HG02870 (cell line): ENCODE results near the gene EQTN.
A peak's percentile ranks its signal among the peaks of the same experiment; 100 is the strongest.

Source experiments
- ATAC-seq: cut with Tn5 transposase; IDR thresholded peaks from one replicate; pipeline ENCODE4 v1.9.1; 2021; ENCODE audit warnings: mild to moderate bottlenecking, moderate library complexity; ENCODE audit not compliant: unreplicated experiment

Gene EQTN

DNA sequence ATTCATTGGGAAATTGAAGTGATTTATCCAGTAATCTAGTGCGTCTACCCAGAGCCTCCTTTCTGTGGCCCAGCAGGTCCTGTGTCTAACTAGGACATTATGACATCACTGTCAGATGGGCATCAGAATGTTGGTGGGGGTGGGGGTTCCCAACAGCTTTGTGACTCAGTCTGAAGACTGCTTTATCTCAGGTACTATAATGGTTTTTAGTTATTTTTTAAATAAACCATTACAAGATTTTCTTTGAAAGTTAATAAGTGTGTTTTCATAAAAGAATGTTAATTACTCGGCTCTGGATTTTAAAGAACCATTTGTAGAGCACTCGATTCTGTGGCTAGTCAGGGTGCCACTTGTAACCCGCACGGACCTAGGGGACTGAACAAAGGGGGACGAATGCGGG is at the start of gene EQTN:
Gene EQTN, minus strand, starts transcription at position 101 of the 400 bp plus-strand sequence. Its CDS starts 95 bp downstream, at position 6.
- no peak for ATAC-seq

DNA sequence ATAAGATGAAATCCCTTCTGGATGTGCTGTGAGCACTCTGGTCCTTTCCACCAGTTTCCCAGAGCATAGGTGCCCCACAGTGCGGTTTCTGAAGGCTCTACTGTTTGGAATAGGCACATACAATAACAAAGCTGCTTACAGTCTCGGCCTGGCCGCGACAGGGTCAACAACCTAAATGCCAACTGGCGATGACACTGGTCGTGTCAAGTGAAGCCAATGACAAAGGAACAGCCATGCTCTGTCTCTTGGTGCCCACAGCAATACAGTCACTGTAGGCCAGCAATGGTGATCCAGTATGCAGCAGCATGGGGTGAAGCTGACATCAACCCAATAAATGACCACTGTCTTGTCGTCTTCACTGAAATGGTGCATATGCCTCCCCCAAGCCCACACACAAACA is 47.8 kb upstream of the EQTN start:
- ATAC-seq = no peak

DNA sequence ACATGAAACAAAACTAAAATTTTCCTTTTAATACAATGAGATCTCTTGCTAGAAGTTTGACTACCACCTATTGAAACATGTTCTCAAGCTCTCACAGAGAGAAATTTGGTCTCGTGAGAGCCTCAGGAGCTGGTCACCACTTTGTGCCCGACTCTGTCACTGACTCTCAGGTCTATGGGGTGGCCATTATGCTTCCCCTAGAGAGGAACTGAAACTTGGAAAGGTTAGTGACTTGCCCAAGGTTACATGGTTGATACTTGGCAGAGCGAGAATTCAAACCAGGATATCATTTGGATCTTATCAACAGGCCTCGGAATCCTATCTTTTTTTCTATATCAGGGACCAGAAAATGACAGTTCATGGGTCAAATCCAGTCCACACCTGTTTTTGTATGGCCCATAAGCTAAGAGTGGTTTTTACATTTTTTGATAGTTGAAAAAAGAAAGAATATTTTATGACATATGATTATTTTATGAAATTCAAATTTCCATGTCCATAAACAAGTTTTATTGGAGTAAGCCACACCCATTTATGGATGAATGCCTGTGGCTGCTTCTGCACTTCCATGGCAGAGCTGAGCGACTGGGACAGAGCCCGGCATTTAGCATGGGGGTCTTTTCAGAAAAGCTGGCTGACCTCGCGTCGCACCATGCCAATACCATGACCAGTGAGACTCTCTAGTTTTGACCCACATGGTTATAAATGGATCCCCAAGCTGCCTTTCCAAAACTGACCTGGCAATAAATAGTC is 44.8 kb upstream of the EQTN start:
- no peak for ATAC-seq

DNA sequence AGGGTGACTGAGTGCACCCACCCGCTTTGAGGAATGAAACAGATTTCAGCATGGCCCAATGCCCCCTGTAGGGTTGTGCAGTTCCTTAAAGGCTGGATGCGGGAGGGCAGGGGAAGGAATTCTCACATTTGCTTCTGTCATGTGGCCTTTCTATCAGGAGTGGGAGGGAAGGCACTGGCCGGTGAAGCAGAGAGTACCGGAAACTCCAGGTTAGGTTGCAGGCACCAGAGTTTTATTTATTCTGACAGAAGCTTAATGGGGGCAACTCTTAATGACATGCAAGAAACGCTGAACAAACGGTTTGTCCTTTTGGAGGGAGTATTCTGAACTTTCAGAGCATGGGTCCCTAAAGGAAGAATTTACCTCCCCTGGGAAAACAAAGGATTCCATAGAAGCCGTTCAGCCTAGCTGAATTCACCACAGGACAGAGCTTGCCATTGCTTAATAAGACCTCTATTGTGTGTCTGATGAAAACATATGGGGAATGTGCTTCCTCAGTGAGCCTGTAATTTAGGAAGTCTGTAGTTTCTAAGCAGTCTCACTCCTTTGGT is 44.1 kb upstream of the EQTN start:
- no peak for ATAC-seq

DNA sequence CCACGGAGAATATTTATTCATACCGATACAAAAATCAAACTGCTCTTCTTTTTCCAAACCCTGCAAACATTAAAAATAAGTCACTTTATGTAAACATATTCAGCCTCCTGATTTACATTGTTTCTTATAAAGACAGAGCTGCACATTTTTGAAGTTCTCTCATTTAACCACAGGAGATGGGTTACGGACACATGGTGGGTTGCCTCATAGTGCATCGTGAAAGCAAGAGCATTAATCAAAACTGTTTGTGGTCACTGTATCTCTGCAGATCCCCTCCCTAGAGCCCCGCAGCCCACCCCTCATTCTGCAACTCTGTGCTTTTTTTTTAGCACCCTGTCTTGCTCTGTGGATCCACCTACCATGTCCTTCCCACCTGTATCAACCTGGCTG is 43.3 kb upstream of the EQTN start:
- ATAC-seq = no peak

DNA sequence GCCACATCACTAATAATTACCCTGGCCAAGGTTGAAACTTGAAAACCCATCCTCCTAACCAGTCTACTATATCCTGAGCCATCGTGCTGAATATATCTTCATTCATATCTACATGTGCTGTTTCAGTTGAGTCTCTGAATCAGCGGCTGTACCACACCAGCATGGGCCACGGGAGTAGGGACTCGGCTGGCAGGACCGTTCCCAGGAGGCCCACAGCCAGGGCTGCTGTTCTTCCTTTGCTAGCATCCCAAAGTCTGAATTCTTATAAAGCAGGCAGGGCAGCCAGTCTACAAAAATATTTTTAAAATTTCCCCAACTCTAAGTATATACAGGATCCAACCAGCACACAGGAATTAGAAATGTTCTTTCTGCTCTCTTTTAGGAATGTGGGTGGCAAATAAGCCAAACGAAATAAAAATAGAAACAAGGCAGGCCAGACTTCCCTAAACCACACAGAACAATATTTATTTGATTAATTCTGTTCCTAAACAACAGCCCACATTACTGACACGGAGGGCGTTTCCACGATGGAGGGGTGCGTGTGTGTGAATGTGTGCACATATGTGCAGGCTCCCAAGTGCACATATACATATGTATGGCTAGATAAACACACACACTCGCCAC is 42.8 kb upstream of the EQTN start:
- ATAC-seq = no peak

DNA sequence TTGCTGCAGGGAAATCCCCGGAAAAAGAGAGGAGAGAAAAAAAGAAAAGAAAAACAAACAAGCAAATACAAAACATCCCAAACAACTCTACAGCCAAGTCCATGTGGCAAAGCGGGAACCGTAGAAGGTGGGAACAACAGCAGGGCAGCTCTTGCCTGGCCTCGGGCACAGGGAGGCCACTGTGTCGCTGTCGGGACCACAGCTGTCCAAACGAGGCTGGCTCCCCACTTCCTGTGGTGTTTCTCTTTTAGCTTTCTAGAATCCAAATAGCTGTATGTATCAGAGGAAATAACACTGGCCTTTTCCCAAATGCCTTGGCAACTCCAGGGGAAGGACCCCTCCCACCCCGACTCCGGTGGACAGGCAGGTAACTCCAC is 41.6 kb upstream of the EQTN start:
- no peak for ATAC-seq

DNA sequence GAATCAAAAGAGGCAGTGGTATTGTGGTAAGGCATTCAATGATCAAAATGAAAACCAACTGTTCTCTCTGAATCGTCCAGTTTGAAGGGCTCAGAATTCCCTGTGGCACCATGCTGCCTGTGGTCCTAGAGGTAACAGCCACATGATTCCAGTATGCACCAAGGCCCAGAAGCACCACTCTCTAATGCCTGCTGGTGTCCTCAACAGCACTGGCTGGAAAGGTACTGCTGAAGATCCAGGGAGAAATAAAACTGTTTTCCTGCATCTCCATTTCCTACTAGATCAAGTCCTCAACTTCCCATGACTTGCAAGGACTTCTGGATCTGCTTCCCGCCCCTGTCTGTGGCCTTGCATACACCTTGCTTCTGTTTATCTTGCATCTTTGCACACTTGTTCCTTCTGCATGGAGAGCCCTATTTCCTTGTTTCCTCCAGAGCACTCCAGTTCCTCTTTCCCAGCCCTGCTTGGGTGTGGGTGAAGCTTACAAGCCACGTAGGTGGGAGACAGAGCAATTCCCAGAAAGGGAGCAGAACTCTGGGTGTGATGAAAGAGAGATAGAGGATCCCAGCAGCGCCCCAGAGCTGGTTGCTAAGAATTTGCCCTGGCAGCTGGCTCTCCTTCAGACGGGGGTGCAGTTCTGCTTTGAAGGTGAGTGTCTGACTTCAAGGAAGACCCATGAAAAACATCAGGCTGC is 41.0 kb upstream of the EQTN start:
- no peak for ATAC-seq

DNA sequence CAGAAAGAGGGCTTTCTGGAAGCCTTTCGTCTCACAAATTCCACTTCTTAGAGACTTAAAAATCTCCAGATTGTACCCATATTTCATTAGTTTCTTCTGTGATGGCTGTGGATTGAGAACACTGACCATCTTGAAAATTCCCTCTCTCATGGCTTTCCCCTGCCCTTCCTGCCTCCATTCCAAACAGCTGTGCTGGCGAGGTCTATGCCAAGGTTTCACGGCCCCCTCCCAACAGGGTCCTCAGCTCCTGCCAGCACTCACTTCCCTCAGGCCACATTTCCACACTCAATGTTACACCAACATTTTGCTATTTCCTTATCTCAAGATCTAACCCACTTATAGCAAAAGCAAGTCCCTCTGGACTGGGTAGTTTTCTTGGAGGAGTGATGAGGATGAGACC is 40.3 kb upstream of the EQTN start:
- ATAC-seq = no peak

DNA sequence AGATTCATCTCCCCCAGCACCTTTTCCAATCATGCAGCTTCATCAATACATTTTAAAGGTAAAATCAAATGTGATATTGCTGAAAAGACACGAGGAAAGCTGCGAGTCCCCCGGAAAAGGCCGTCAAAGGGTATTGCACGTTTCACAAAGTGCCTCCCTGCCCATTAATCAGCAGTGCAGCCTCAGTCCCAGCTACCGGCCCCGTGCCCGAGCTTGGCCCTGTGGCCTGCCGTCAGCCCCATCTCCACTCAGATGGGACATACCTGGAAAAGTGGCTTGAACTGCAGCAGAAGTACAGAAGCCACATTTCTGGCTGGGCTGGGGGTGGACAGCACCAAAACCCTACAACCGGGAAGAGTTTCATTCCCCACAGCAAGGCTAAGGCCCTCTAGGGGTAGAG is 39.9 kb upstream of the EQTN start:
- ATAC-seq = no peak

DNA sequence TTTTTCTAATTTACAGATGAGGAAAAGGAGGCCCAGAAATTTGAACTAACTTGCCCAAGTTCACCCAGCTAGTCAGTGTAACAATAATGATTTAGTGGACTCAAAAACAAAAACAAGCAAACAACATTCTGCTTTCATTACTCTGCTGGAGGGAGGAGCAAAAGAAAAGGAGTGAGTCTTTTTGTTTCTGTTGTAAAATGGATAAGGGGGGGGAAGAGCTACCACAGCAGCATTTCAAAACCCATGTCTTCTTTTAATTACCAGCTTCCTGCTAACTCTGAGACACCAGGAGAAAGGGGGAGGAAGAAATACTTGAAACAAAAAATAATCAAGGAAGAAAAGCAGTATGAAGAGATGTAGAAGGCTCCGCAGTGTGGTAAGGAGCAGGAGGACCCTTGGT is 39.2 kb upstream of the EQTN start:
- ATAC-seq = no peak

DNA sequence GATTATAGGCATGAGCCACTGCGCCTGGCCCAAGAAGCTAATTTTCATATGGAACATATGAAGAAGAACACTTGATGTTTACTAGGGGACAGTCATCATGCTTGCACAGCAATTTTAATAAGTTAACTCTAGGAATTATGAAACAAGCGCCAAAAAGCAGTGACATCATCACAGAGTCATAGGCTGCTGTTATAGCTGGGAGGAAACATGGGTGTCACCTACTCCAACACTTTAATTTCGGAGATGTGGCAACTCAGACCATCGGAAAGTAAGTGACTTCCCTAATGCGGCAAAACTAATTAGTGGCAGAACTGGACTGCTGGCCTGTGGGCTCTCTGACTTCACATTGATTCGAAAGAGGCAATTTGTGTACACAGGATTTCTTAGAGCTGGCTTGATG is 38.1 kb upstream of the EQTN start:
- ATAC-seq = no peak

DNA sequence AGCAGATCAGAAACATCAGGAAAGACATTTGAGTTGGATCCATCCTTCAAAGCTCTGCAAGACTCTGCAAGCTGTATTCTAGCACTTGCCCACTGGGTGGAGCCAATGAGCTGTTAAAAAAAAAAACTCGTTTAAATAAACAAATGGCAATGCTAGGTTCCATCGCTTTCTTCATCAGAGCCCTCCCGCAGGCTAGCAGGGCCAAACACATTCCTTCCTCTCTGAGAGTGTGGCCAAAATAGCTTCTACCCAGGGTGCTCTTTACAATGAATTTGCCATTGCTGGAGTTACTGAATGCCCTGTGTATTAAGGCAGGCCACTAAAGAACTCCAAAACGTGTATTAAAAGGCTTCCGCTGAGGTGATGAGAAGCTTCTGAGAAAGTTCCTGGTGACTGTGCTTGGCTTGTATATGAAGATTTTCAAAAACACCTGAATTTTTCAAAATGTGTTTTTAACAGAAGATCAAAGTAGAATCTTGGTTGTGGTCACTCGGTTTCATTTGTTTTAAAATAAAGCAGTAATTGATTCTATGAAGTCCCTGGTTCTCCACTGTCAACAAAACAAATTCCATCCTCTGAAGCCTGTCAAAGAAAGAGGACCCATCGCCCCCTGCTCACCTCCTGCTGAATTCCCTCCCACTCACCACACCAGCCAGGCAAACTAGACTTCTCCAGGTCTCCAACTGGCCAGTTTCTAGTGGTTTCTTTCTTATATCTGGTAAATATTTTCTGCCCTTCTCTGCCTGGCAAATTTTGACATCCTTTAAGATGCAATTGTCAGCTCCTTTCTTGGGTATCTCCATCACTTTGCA is 36.5 kb upstream of the EQTN start:
- ATAC-seq = peak; percentile 68

DNA sequence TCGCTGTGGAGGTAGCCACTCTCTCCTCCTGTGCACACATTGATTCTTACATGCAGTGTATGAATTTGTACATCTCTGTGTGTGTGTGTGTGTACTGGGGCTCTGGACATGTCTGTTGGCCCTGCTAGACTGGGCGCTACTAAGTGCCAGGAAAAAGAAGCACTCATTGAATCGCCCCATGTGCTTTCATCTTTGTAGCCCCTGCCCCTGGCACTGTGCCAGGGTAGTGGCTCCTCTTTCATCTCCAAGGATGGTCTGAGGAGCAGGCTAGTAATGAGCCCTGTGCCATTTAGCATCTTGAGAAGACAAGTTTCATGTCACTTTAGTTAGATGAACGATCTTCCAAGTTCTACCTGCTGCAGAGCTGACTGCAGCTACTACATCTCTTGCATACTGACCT is 34.4 kb upstream of the EQTN start:
- ATAC-seq = no peak

DNA sequence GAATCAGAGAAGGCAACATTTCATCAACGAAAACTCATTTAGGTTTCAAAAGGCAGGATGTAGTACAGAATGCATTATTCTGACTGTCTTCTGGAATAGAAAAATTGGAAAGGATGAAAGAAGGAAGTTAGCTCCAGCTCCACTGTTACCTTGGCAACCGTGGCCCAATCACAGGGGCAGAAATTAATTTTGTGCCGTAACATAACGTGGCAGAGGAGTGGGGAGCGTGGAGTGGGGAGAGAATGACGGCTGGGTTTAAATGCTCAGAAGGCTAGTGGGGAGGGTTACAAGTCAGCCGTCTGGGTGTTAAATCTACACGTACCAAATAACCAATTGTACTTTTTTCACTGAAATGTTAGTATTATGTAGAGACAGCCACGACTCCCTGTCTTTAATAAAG is 32.3 kb upstream of the EQTN start:
- ATAC-seq = no peak

DNA sequence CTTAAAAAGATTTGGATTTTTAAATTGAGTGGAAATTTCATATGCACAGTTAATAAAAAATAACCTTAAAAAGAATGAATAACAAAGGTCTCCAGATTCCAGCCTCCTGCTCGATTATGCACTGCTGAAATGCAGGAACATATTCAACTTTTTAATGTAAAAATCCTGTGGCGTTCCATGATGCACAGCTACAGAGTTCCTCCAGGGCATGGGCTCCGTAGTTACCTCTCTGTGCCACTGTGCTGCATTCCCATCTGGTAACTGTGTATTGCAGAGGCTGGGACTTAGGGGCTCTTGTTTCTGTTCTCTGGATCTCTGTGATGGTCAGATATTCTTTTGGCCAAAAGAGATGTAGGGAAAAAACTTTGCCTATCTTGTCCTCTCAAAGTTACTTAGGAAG is 31.5 kb upstream of the EQTN start:
- ATAC-seq = no peak

DNA sequence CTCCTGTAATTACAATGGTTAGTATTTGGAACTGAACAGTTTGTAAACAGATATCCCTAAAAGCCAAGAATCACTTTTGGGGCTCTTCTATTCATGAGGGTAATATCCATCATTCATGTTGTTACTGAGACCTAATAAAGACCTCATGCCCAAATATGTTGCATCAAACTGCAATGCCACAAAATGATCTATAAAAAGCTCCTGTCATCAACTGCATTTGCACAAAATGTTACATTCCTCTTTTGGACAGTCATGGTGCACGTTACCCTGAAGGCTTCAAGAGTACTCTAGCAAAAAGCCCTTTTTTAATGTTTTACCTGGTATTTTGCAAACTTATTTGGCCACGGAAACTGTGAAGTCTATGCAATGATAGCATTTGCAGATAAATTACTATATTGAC is 14.2 kb upstream of the EQTN start:
- ATAC-seq = no peak

DNA sequence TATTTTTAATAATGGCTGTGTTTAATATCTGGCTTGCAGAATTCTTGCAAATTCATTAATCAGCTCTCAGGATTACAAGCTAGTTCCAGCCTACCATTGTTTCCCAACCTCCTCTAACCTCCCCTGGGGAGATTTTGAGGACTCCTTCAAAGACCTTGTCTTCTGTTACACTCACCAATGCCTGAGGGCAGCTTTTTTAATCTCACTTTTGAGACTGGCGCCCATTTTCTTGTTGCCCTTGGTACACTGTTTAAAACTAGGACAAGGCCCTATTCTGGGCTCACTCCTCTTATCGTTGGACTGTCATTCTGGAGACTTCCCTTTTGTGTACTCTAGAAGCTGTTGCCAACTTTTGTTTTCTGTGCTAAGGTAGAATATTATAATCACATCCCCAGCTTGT is 13.6 kb upstream of the EQTN start:
- ATAC-seq = no peak

DNA sequence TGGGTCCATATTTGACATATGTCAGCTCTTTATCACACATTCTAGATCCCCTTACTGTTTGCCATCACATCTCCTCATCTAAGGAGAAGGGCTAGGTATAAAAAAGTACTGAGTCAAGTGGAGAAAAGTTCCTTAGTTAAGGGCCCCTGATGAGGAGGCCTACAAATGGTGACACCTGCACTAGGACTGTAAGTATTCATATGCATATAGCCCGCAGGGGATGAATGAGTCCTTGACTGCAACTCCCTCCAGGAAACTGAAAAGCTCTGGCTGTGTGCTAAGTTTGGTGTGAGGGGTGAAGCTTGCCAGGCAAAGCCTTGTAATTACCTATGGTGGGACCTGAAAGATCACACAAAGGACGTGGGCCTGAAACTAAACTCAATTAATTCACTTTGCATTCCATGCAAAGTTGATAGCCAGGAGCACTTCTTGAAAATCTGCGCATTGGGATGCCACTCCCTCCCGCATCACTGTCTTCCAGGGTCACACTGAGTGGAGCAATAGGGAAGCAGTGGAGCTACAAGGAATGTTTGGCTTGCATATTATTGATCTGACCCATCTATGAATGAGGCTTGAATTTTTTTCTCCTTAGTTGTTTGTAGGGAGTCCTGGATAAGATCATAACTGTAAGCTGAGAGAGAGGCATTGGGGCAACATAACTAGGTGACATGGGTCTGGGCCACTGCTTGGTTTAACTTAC is 11.9 kb upstream of the EQTN start:
- ATAC-seq = no peak

DNA sequence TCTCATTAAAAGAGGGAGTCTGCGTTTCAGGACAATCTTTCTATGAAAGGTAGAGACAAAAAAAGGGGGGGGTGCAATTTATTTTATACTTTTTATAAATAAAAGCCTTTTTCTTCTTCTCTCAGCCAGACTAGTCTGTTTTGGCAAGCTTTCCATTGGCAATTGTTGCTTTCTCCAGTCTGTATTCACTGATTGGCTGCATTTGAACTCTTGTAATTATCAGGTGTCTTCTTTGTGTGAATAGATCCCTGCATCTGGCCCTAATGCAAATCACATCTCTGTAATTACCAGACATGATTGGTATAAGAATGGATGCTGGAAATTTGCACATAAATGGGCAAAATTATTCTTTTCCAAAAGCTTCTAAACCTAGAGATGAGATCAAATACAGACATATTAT is 7.6 kb upstream of the EQTN start:
- no peak for ATAC-seq

DNA sequence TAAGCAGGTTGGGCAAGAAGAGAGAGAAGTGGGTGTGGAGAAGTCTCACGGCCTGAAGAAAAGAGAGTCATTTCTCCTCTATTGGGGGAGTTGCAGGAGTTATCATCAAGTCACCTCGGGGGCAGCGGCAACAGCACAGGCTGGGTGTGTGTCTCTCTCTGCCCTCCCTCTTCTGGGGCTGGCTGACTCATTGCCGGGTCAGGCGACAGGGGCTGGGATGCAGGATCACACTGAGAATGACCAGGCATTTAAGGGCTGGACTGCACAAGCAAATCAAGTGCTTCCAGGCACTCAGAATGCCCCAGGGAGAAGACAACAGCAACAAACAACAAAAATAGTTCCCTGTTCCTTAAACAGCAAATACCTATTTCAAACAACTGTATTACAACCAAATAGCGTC is 6.3 kb upstream of the EQTN start:
- no peak for ATAC-seq
